Activated CD4-positive, CD25-positive, alpha-beta regulatory T cell treated with anti-CD3 and anti-CD28 coated beads, Interleukin-2, amount 50 U/mL, for 24 hours (primary cell): ENCODE measurements around the gene TTLL5.
A peak's percentile ranks its signal among the peaks of the same experiment; 100 is the strongest.

Experiments used
- ATAC-seq, 2 donors: fragments of 150-1000 bp; cut with Tn5 transposase; one replicate each; pipeline ENCODE4 v1.10.0; 2021; ENCODE audit warnings: mild to moderate bottlenecking in 1 of 2, moderate library complexity in 1 of 2

TTLL5 gene

GRCh38 chr14:75871181-75871880 lies 210.3 kb downstream of the TTLL5 start:
- ATAC-seq, result no peak

- no peak for ATAC-seq
Measured at GRCh38 chr14:75875958-75876357, 214.9 kb downstream of the TTLL5 start.

GRCh38 chr14:75876530-75876929 lies 215.5 kb downstream of the TTLL5 start:
- ATAC-seq, result no peak

- ATAC-seq, result no peak
Measured at GRCh38 chr14:75877292-75877691, 216.2 kb downstream of the TTLL5 start.

GRCh38 chr14:75877884-75878283 lies 216.8 kb downstream of the TTLL5 start:
- no peak for ATAC-seq

- ATAC-seq, result peak; percentile 86 to 91
Measured at GRCh38 chr14:75879031-75879430, 218.0 kb downstream of the TTLL5 start.

GRCh38 chr14:75880512-75880911 lies 219.5 kb downstream of the TTLL5 start:
- ATAC-seq, result no peak

- no peak for ATAC-seq
Measured at GRCh38 chr14:75881994-75882393, 220.9 kb downstream of the TTLL5 start.

GRCh38 chr14:75884198-75884611 lies 223.2 kb downstream of the TTLL5 start:
- no peak for ATAC-seq

- ATAC-seq, result no peak
Measured at GRCh38 chr14:75885829-75886228, 224.8 kb downstream of the TTLL5 start.

GRCh38 chr14:75886636-75887348 lies 225.7 kb downstream of the TTLL5 start:
- no peak for ATAC-seq

- ATAC-seq, result no peak
Measured at GRCh38 chr14:75888945-75889344, 227.9 kb downstream of the TTLL5 start.

GRCh38 chr14:75896341-75896740 lies 235.3 kb downstream of the TTLL5 start:
- no peak for ATAC-seq

GRCh38 chr14:75904311-75904710 lies 243.3 kb downstream of the TTLL5 start:
- no peak for ATAC-seq

GRCh38 chr14:75905147-75905904 lies 244.3 kb downstream of the TTLL5 start:
- no peak for ATAC-seq

GRCh38 chr14:75906228-75906627 lies 245.2 kb downstream of the TTLL5 start:
- no peak for ATAC-seq

- no peak for ATAC-seq
Measured at GRCh38 chr14:75906680-75907280, 245.7 kb downstream of the TTLL5 start.

- no peak for ATAC-seq
Measured at GRCh38 chr14:75907756-75908359, 246.8 kb downstream of the TTLL5 start.

GRCh38 chr14:75909630-75910029 lies 248.6 kb downstream of the TTLL5 start:
- no peak for ATAC-seq

- ATAC-seq, result no peak
Measured at GRCh38 chr14:75910048-75910447, 249.0 kb downstream of the TTLL5 start.

GRCh38 chr14:75911883-75912282 lies 250.8 kb downstream of the TTLL5 start:
- ATAC-seq, result no peak

GRCh38 chr14:75913183-75913582 lies 252.1 kb downstream of the TTLL5 start:
- no peak for ATAC-seq

GRCh38 chr14:75915045-75915444 lies 254.0 kb downstream of the TTLL5 start:
- no peak for ATAC-seq
